ENCODE measurements around the gene YARS2.

GRCh38 chr12:32697445-32697844 is 58.3 kb downstream of the YARS2 start:
- no peak for TF ChIP-seq CTCF (IDR thresholded peaks at IDR 0.05)
- no peak for TF ChIP-seq POLR2A (IDR thresholded peaks at IDR 0.05)

Data from testis (tissue), 2 donors.